Femur (tissue), 1 donor: ENCODE data around the gene FEN1.

Source experiments
- DNase-seq: peaks from one replicate; pipeline ENCODE4 v3.0.0-alpha.2; 2017

Gene FEN1

GRCh38 chr11:61797263-61797944 lies 4.7 kb downstream of the FEN1 start:
- peak; percentile 84 for DNase-seq

GRCh38 chr11:61799665-61800284 lies 7.1 kb downstream of the FEN1 start:
- DNase-seq = no peak

GRCh38 chr11:61800331-61801281 lies 7.9 kb downstream of the FEN1 start:
- no peak for DNase-seq

- DNase-seq = no peak
These were observed 9.9 kb downstream of the FEN1 start for GRCh38 chr11:61802605-61803004.

- DNase-seq = no peak
These were observed 11.4 kb downstream of the FEN1 start for GRCh38 chr11:61803889-61804647.

GRCh38 chr11:61805146-61805545 lies 12.4 kb downstream of the FEN1 start:
- DNase-seq = no peak

- no peak for DNase-seq
These were observed 14.1 kb downstream of the FEN1 start for GRCh38 chr11:61806785-61807184.

GRCh38 chr11:61810671-61811175 lies 18.0 kb downstream of the FEN1 start:
- no peak for DNase-seq

- no peak for DNase-seq
These were observed 19.1 kb downstream of the FEN1 start for GRCh38 chr11:61811831-61812230.

GRCh38 chr11:61812736-61813411 lies 20.2 kb downstream of the FEN1 start:
- no peak for DNase-seq

- no peak for DNase-seq
These were observed 21.7 kb downstream of the FEN1 start for GRCh38 chr11:61814247-61814957.

- peak; percentile 97 for DNase-seq
These were observed 22.5 kb downstream of the FEN1 start for GRCh38 chr11:61814958-61815789.

- peak; percentile 81 for DNase-seq
These were observed 23.4 kb downstream of the FEN1 start for GRCh38 chr11:61815790-61816735.

GRCh38 chr11:61816736-61817455 lies 24.2 kb downstream of the FEN1 start, which contains the start of gene FADS1:
Gene FADS1 (minus strand): TSS chr11:61817003. CDS start chr11:61816929, 74 bp downstream.
- DNase-seq = peak; percentile 93

GRCh38 chr11:61817471-61818202 lies 24.9 kb downstream of the FEN1 start:
- no peak for DNase-seq

GRCh38 chr11:61820174-61820573 lies 27.5 kb downstream of the FEN1 start:
- no peak for DNase-seq

- DNase-seq = peak; percentile 71
These were observed 34.3 kb downstream of the FEN1 start for GRCh38 chr11:61826930-61827570.
